ENCODE measurements around the gene TXNDC8.
"Not testable (repeated sequence)": the region's sequence is repeated elsewhere in the genome, so short reads cannot be mapped to it uniquely, and the experiment has no call there.

Gene TXNDC8

GRCh38 chr9:110337727-110338126, at the start of gene TXNDC8:
Gene TXNDC8 (minus strand): TSS chr9:110337863.
- DNase-seq (ENCODE audit: low read depth in 2 of 2), result no peak

DNA sequence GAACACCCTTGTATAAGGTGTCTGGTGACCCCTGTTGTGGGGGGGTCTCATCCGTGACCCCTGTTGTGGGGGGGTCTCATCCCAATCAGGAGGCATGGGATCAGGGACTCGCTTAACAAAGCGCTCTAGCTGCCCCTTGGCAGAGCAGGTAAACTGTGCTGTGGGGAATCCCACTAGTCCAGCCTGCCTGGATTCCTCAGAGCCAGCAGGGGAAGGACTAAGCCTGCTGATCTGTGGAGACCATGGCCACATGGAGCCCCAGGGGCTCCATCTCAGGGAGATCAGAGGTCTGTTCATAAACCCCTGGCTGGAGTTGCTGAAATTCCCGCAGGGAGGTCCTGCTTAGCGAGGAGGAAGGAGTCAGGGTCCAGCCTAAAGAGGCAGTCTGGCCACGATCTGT, 45.8 kb upstream of the TXNDC8 start:
- no peak for DNase-seq (ENCODE audit: low read depth in 2 of 2)

- no peak for DNase-seq (ENCODE audit: low read depth in 2 of 2)
Measured at GRCh38 chr9:110382731-110383130, 45.1 kb upstream of the TXNDC8 start.

DNA sequence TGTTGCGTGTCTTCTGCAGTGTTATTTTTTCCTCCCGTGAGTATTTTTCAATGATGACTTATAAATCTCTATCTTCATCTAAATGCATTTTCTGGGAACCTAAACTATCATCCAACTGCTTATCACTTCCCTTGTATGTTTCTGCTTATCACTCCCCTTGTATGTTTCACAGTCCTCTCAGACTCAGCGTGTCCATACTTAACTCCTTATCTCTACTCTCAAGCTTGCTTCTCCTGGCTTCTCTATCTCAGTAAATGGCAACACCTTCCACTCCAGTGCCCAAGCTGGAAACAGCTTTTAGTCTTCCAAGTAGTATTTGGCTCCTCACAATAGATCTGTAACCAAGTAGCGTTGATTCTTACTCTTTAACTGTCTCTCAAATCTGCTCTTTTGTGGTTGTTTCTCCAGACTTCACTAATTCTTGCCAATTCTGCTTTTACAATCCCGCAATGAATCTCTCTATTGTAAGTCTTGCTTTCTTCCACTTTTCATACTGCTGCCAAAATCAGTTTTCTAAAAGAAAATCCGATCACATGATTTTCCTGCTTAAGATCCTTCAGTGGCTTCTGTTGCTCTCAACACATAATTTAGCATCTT, 33.8 kb upstream of the TXNDC8 start:
- no peak for DNase-seq (ENCODE audit: low read depth in 2 of 2)

DNA sequence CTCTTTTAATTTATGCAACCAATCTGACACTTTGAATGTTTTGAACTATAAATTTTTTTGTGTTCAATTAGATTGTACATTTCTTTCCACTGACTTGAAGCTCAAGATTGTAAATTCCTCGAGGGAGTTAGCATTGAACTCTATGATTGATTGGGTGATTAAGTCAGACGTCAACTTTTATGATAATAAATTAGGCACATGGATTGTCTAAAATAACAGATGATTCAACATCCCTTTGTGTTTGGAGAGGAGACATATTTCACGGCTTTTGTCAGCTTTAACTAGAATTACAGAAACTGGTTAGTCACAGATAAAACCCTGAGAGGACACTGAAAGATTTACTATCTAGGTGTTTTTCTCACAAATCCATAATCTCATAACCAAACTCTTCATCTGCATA, 32.7 kb upstream of the TXNDC8 start:
- no peak for DNase-seq (ENCODE audit: low read depth in 2 of 2)

GRCh38 chr9:110364451-110364850, 26.8 kb upstream of the TXNDC8 start:
- no peak for DNase-seq (ENCODE audit: low read depth in 2 of 2)

DNA sequence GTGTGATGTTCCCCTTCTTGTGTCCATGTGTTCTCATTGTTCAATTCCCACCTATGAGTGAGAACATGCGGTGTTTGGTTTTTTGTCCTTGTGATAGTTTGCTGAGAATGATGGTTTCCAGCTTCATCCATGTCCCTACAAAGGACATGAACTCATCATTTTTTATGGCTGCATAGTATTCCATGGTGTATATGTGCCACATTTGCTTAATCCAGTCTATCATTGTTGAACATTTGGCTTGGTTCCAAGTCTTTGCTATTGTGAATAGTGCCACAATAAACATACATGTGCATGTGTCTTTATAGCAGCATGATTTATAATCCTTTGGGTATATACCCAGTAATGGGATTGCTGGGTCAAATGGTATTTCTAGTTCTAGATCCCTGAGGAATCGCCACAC, 21.3 kb upstream of the TXNDC8 start:
- not testable (repeated sequence) for DNase-seq (ENCODE audit: low read depth in 2 of 2)

DNA sequence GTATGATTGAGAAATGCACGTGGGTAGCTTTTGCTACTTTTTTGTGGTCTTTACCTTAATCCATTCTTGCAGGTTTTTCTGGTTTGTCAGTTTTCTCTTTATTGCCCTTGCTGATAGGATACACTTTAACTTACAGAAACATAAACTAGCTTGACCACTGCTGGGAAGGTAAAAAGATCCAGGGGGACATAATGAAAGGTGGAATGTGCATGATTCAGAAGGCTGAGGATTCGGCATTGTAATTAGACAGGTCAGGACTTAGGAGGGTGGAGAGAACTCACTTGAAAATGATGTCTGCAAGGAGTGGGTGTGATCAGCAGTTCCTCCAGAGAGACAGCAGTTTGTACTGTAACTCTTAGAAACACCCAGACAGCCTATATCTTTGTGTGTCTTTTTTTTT, 19.8 kb upstream of the TXNDC8 start:
- no peak for DNase-seq (ENCODE audit: low read depth in 2 of 2)

- DNase-seq (ENCODE audit: low read depth in 2 of 2), result no peak
Measured at GRCh38 chr9:110356639-110357395, 19.2 kb upstream of the TXNDC8 start.

GRCh38 chr9:110355911-110356310, 18.2 kb upstream of the TXNDC8 start:
- no peak for DNase-seq (ENCODE audit: low read depth in 2 of 2)

DNA sequence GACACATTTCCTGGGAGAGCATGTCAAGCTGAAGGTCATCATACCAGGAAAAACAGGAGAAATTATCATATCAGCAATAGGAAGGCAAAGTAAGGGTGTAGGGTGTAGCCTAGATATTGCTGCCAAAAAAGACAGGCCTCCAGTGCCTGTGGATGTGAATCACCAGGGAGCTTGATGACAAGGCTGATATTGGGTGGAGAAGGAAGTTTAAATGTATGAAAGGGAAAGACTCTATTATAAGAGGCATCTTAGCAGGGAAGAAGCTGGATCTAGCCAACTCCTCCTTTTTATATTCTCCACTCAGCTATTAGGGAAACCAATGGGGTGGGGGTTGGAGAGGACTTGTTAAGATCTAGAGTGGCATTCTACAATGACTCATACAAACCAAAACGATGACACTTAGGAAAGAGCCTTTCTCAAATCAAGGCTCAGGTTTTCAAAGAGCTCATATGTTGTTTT, 13.4 kb upstream of the TXNDC8 start:
- DNase-seq (ENCODE audit: low read depth in 2 of 2), result no peak

- no peak for DNase-seq (ENCODE audit: low read depth in 2 of 2)
Measured at GRCh38 chr9:110346325-110346724, 8.7 kb upstream of the TXNDC8 start.

DNA sequence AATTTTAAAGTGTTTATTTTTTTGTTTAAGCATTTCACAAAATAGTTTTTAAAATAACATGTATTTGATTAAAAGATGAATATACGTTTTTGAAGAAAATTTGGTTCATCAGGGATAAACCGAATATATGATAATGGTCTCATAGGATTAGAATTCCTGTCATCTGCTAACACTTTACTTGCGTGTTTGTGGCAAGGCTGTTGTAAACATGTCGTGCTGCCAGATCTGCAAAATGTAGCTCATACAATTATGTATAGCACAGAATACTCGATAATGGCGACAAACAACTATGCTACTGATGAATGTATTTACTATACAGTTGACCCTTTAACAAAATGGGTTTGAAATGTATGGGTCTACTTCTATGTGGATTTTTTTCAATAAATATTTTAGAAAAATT, 7.2 kb upstream of the TXNDC8 start:
- DNase-seq (ENCODE audit: low read depth in 2 of 2), result no peak

DNA sequence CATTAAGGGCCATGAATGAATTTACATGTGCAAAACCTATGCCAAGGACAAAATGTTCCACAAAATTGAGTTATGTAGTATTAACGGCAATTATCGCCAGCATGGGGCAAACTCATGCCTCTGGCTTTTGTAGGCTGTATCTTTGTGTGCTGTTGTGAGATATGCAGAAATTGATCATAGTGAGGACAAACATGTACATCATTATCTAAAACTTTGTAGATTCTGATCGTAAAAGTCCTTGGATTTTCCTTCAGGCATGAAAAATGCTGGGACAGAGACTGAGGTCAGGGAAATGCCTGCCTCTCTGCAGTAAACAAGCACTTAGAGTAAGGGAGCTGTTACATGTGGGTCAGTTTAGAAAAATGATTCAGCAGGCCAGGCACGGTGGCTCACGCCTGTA, 5.9 kb upstream of the TXNDC8 start:
- no peak for DNase-seq (ENCODE audit: low read depth in 2 of 2)

DNA sequence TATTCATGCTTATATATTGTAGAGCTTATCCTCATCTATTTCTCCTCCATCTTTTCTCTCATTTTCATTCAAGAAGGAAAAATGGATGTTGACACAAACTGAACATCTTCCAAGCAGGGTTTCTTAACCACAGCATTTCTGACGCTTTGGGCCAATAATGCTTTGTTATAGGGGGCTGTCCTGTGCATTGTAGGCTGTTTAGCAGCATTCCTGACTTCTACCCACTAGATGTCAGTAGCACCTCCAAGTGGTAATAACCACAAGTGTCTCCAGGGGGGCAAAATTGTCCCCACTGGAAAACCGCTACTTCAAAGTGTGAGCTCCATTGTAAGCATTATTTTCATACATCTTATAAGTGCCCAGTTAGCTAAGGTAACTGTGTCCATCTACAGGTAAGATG, 2.6 kb upstream of the TXNDC8 start:
- DNase-seq (ENCODE audit: low read depth in 2 of 2), result no peak

GRCh38 chr9:110338143-110338542, 480 bp upstream of the TXNDC8 start:
- DNase-seq (ENCODE audit: low read depth in 2 of 2), result no peak

DNA sequence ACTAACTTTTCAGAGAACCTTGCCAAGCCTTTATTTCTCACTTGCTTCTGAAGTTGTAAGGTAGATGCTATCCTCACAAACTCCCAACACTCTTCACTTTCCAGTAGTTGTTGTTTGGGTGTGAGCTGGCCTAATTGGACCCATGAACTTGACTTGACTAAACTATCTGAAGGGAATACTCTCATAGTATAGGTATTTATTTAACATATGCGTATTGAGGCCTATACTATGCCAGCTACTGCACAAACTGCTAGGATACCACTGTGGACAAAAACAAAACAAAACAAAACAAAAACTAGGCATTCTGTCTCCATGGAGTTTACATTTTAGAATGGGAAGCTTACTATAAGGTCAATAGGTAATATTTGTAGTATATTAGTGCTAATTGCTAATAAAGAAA, 1.3 kb downstream of the TXNDC8 start:
- no peak for DNase-seq (ENCODE audit: low read depth in 2 of 2)

DNA sequence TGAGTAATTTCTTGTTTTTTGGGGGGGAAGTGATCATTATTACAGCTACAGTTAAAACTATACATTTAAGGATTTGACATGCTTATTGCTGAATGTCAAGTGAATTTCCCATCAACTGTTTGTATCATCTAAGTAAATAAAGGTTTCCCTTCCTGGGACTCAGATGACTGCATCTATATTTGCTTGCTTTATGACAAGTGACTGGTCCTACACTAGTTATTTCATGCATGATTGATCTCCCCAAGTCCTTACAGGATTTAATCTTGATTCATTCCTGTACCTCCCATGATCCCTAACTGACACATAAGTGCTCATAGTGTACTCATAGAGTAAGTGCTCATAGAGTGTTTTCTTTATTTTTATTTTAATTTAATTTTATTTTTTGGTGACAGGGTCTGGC, 2.8 kb downstream of the TXNDC8 start:
- no peak for DNase-seq (ENCODE audit: low read depth in 2 of 2)

GRCh38 chr9:110334183-110334582, 3.5 kb downstream of the TXNDC8 start:
- no peak for DNase-seq (ENCODE audit: low read depth in 2 of 2)

DNA sequence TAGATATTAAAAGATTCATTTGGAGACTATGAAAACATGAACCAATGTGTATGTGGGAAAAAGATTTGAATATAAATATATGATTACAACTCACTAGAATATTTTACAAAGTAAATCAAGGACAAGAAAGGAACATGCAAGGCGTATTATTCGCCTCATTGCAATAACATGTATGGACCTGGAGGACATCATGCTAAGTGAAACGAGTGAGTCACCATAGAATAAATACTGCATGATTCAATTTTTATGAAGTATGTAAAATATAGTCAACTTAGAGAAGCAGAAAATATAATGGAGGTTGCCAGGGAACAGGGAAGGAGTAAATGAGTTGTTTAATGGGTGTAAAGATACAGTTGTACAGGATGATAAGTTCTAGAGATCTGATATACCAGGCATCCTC, 4.9 kb downstream of the TXNDC8 start:
- DNase-seq (ENCODE audit: low read depth in 2 of 2), result no peak

GRCh38 chr9:110330484-110331105, 7.1 kb downstream of the TXNDC8 start:
- no peak for DNase-seq (ENCODE audit: low read depth in 2 of 2)

DNA sequence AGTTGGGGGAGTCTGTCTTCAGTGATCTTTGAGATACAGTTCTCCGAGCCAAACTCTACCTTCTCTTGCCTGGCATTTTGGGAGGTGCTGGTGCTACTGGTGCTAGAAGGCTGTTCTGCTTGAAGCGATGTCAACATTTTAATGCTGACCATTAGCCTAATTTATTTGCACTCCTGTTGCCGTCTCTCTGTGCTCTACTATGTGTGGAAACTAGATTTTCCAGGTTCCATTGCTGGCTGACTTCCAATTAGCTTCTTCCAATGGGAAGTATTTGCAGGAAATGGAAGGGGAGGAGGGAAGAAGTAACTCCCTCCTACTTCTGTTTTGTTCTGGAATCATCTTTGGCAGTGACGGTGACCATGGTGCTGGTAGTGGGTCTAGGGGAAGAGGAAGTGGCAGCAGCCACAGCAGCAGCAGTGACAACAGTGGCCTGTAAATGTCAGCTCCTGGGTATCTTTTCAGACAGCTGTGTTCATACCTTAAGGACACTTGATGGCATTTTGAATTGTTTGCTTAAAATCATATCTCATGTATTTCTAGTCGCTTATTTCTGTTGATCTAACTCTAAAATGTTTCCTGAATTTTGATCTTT, 7.9 kb downstream of the TXNDC8 start:
- DNase-seq (ENCODE audit: low read depth in 2 of 2), result no peak

DNA sequence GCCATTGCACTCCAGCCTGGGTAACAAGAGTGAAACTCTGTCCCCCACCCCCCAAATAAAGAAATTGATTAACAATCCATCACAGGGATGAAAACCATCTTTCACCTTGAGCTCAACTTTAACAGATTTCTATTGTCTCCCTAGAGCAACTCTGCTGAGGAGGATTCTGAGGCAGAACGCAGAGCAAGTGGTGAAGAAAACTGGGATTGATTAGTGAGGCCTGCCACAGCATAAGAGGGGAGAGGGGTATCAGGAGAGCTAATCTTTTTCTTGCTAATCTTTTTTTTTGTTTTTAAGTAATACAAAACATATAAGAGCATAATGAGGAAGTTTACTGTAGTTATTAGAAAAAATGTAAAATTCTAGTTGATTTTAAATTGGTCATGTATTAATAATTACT, 8.9 kb downstream of the TXNDC8 start:
- no peak for DNase-seq (ENCODE audit: low read depth in 2 of 2)

All from stimulated activated CD8-positive, alpha-beta memory T cell treated with anti-CD3 and anti-CD28 coated beads, Interleukin-7, amount 100 ng/mL, for 4 hours (primary cell).